Dermis lymphatic vessel endothelial cell (primary cell): ENCODE measurements around the gene WBP4. TPM values are rescaled to one million over a fixed set of nuclear protein-coding genes. Genes with fewer than 3 reads are reported as not detected.

Experiments
- total RNA-seq: library from RNA; depleted of rRNA; stranded (reverse); fragments of >200 nt; gene quantifications from 2 replicates; pipeline ENCODE4 v1.2.1, GENCODE V29; 2014

The WBP4 gene, protein sequence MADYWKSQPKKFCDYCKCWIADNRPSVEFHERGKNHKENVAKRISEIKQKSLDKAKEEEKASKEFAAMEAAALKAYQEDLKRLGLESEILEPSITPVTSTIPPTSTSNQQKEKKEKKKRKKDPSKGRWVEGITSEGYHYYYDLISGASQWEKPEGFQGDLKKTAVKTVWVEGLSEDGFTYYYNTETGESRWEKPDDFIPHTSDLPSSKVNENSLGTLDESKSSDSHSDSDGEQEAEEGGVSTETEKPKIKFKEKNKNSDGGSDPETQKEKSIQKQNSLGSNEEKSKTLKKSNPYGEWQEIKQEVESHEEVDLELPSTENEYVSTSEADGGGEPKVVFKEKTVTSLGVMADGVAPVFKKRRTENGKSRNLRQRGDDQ
- total RNA-seq: 7.6 TPM in 2 replicates

GRCh38 chr13:41061075-41061913 lies at the start of gene WBP4:
TSS of gene WBP4 (plus strand) at chr13:41061509. CDS start at chr13:41061674, 165 bp downstream.

GRCh38 chr13:41019011-41019487 lies 42.3 kb upstream of the WBP4 start, which contains the start of gene ELF1:
TSS of gene ELF1 (minus strand) at chr13:41019316. CDS start at chr13:40982054, 37,262 bp downstream.

GRCh38 chr13:41132512-41133152 lies 71.3 kb downstream of the WBP4 start, which contains the start of gene KBTBD6:
TSS of gene KBTBD6 (minus strand) at chr13:41132802. CDS start at chr13:41132511, 291 bp downstream.

Other genes with a start within 250 kb of the WBP4 start
- 131 and 151 TPM in 2 replicates for gene ELF1, start 42.2 kb upstream of the WBP4 start, total RNA-seq
- gene KBTBD6, start 71.3 kb downstream of the WBP4 start, total RNA-seq: 6.8 and 9.8 TPM in 2 replicates
- gene KBTBD7, start 133.1 kb downstream of the WBP4 start, total RNA-seq: 8.5 and 8.8 TPM in 2 replicates
- gene MTRF1, start 202.1 kb downstream of the WBP4 start, total RNA-seq: 8.9 and 9.4 TPM in 2 replicates
- 5.5 and 6.4 TPM in 2 replicates for gene NAA16, start 249.8 kb downstream of the WBP4 start, total RNA-seq